Spinal cord (tissue), 10 donors: Measurements from ENCODE around the gene PAPPA2. TPM values are rescaled to one million over a fixed set of nuclear protein-coding genes. Genes with fewer than 3 reads are reported as not detected.
"Not testable (repeated sequence)": the region's sequence is repeated elsewhere in the genome, so short reads cannot be mapped to it uniquely, and the experiment has no call there.

Source experiments
- DNase-seq, 6 donors: peaks; one replicate each; pipeline versions ENCODE4 v3.0.0 to v3.0.0-alpha.2; 2013 to 2015; ENCODE audit warnings: low spot score in 6 of 6, low read depth in 4 of 6
- H3K27ac ChIP-seq: one replicate; pipeline ENCODE4 v1.5.1; 2013; ENCODE audit warnings: low read depth, low read length, control low read depth
- H3K27me3 ChIP-seq: one replicate; pipeline ENCODE4 v1.6.1; 2013; ENCODE audit warnings: low read length; ENCODE audit not compliant: control insufficient read depth, insufficient read depth
- H3K36me3 ChIP-seq: one replicate; pipeline ENCODE4 v1.6.1; 2013; ENCODE audit warnings: low read length; ENCODE audit not compliant: control insufficient read depth, insufficient read depth
- H3K4me1 ChIP-seq: one replicate; pipeline ENCODE4 v1.6.1; 2013; ENCODE audit warnings: low read length; ENCODE audit not compliant: control insufficient read depth, insufficient read depth
- H3K4me3 ChIP-seq: one replicate; pipeline ENCODE4 v1.5.1; 2013; ENCODE audit warnings: low read depth, low read length, control low read depth
- H3K9me3 ChIP-seq: one replicate; pipeline ENCODE4 v1.6.1; 2013; ENCODE audit warnings: low read length; ENCODE audit not compliant: control insufficient read depth, insufficient read depth
- WGBS: methylation state at CpG from one replicate; pipeline ENCODE4 v1.1.5; 2013; ENCODE audit warnings: missing lambda C conversion rate; ENCODE audit not compliant: insufficient coverage; 5-methylcytosine and 5-hydroxymethylcytosine counted together
- polyA plus RNA-seq, 2 donors: library from polyadenylated mRNA; unstranded; fragments of 120-200 nt; gene quantifications; one replicate each; pipeline ENCODE4 v1.2.1, GENCODE V29; 2013; ENCODE audit not compliant: insufficient read length in 2 of 2
- total RNA-seq, 2 donors: library from RNA; depleted of rRNA in 1 of 2; stranded (reverse); fragments of 120-200 nt in 1 of 2; fragments of >200 nt in 1 of 2; gene quantifications; one replicate each; pipeline versions ENCODE4 v1.2.3 to v1.2.4, GENCODE V29; 2013 to 2014
- donor health status: healthy.

PAPPA2 gene
- total and polyA plus RNA-seq, 4 donors: 1.8 to 3.9 (median 3.0) TPM

DNA sequence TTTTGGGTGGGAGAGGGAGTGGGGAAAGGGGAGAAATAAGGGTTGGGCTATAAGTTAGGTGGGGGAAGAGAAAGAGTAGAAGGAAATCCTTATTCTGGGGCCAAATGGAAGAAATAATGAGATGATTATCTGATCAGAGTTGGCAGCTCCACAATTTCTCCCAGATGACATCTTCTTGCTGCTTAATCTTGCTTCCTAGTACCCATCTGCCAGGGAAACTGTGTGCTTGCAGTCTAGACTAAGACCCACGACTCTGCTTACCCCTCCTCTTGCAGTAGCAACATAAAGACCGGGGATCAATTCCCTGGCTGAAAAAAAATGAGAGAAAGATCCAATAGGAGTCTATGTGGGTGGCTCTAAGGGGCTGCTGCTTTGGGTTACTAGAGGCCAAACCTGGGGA is 95.6 kb downstream of the PAPPA2 start:
- H3K27ac ChIP-seq: no peak overlapping the region
- H3K36me3 ChIP-seq: no peaks in the 10 kb centered on the region
- 80% methylated on average over 1 of the region's 2 CpGs for WGBS
- H3K9me3 ChIP-seq: no peaks in the 10 kb centered on the region
- H3K4me1 ChIP-seq: peaks cover 4% of the 10 kb centered on the region
- peak in 2 of 6 donors; percentile 64 for DNase-seq
- H3K4me3 ChIP-seq: no peak overlapping the region
- H3K27me3 ChIP-seq: peaks cover 5% of the 10 kb centered on the region

DNA sequence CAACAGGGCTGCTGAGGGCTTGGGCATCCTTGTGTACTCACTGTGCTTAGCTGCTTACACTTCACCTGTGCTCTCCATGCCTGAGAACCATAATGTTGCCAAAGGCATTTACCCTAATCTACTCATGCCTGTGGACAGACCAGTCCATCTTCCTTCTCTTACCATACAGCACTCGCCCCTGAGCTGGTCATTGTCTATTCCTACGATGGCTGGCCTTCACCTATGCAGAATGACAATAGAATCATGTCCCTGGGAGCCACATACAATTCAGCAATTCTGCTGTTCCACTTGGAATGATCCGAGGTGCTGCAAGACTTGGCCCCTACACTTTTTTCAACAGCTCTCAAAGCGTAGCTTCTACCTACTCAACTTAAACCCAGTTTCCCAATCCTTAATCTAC is 96.5 kb downstream of the PAPPA2 start:
- Histone ChIP-seq H3K27me3 (peaks cover 5% of the 10 kb centered on the region), H3K4me1 (peaks cover 4% of the 10 kb centered on the region), H3K9me3 (no peaks in the 10 kb centered on the region), H3K27ac (no peak overlapping the region), H3K36me3 (no peaks in the 10 kb centered on the region), H3K4me3 (no peak overlapping the region)
- DNase-seq: no peak
- WGBS: 35% methylated on average over 4 of the region's 4 CpGs

DNA sequence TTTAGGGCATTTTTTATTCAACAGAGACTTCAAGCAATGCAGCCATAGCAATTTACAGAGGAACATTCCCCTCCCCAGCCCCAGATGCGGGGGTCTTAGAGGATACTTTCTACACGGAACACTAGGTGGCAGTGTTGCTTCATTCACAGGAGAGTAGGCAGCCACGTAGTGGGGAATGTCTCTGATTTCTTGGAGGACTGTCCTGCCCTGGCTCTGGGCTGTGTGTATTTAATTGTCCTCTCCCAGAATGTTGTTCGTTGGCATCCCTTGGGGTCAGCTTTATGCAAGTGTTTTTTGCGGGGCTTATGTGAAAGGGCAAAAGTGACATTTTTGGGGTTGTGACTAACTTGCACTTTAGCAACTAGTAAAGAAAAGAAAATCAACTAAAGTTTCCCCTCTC is 96.9 kb downstream of the PAPPA2 start:
- peak; percentile 41 to 92 (median 76) for DNase-seq
- 0% methylated on average over 2 of the region's 5 CpGs for WGBS
- peaks cover 5% of the 10 kb centered on the region for H3K27me3 ChIP-seq
- H3K4me3 ChIP-seq: no peak overlapping the region
- no peaks in the 10 kb centered on the region for H3K36me3 ChIP-seq
- H3K9me3 ChIP-seq: no peaks in the 10 kb centered on the region
- H3K27ac ChIP-seq: no peak overlapping the region
- H3K4me1 ChIP-seq: peaks cover 4% of the 10 kb centered on the region

DNA sequence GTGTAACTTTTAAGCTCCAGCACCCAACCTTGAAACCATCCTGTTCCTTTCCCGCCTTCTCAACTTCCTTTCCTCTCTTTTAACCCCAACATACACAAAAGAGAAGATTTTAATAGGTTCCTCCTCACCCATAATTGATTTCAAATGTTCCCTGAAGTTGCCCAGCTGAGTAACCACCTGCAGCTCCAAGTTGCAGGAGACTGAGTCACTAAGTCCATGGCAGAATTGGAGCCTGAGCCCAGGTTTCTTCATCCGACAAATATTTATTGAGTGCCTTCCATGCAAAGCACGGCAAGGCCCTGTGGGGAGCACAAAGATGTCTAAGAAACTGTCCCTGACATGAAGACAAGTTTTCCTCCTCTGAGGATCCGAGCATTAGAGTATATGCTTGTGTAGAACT is 97.7 kb downstream of the PAPPA2 start:
- WGBS: 96% methylated on average over 3 of the region's 4 CpGs
- no peak overlapping the region for H3K4me3 ChIP-seq
- peaks cover 4% of the 10 kb centered on the region for H3K4me1 ChIP-seq
- no peaks in the 10 kb centered on the region for H3K36me3 ChIP-seq
- no peak for DNase-seq
- H3K27ac ChIP-seq: no peak overlapping the region
- peaks cover 5% of the 10 kb centered on the region for H3K27me3 ChIP-seq
- H3K9me3 ChIP-seq: no peaks in the 10 kb centered on the region

DNA sequence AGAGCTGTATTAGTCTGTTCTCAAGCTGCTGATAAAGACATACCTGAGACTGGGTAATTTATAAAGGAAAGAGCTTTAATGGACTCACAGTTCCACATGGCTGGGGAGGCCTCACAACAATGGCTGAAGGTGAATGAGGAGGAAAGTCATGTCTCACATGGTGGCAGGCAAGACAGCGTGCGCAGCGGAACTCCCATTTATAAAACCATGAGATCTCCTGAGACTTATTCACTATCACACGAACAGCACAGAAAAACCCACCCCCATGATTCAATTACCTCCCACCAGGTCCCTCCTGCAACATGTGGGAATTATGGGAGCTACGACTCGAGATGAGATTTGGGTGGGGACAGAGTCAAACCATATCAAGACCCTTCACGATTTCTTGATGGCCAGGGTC is 98.8 kb downstream of the PAPPA2 start:
- H3K9me3 ChIP-seq, DNase-seq, H3K4me3 ChIP-seq, H3K36me3 ChIP-seq, H3K4me1 ChIP-seq, H3K27me3 ChIP-seq, H3K27ac ChIP-seq: not testable (repeated sequence)
- no CpG with 5 or more reads among the region's 7 CpGs for WGBS

DNA sequence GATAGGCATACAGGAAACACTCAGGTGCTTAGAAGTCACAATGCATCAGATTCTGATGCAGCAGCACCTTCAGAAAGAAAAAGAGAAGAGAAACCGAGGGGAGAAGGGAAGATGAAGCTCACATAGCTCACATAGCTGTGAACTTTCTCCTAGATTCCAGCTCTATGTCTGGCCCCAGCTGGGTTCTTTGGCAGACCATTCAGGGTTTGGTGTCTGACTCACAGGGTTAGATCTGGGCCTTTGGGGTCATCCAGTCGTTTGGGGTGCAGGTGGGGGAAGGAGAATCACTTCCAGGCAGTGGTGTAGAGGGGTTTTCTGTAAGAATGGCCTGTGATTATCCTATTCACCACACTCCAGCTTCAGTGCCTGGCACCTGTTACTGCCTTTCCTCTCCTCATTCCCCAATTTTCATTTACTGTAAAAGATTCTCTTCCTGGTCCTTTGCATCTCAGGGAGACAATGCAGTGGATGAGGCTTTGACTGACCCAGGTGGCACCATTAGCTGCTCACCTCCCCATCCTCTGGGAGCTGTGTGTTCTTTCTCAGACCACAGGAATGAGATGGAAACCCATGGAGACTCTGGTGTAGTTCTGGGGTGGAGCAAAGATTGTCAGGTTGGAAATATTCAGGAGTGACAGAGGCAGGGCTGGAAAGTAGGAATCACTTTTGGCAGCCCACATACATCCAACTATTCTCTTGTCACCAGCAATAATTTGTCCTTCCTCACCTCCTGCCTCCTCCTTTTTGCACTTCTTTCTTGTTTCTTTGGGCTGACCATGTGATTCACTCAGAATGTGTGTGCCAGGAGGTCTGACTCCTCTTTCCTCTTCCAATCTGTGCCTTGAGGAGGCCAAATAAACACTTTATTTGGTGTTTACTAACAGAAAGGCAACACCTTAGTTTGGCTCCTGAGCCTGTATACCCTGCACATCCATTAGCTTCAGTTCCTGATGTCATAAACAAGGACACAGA is 103.3 kb downstream of the PAPPA2 start:
- H3K36me3 ChIP-seq: no peaks in the 10 kb centered on the region
- H3K4me1 ChIP-seq: no peaks in the 10 kb centered on the region
- WGBS: 33% methylated on average over 1 of the region's 2 CpGs
- no peaks in the 10 kb centered on the region for H3K9me3 ChIP-seq
- no peaks in the 10 kb centered on the region for H3K27me3 ChIP-seq
- DNase-seq: no peak
- H3K27ac ChIP-seq: no peak overlapping the region
- no peak overlapping the region for H3K4me3 ChIP-seq

DNA sequence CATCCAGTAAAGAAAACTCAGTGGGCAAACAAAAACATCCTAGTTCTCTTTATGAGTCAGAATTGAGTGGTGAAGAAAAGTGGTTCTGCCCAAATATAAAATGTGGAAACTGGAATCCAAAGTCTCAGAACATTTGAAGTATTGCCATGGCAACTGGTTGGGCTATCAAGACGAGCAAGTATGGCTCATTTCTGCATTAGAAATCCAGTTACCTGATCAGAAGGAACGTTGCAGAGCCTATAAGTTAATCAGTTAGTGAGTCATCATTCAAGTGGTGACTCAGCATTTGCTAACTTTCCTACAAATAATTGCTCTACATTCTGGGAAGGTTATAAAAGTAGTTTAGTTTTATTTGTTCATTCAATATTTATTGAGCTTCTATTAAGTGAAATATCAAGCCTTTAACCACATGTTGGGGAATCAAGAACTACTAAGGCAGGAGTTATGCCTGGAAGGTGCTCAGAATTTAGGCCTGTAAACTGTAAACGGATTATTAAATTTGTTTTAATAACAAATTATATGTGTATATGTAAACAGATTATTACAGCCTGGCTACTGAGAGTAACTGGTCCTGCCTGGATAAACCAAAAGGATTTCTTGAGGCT is 104.3 kb downstream of the PAPPA2 start:
- DNase-seq: no peak
- no peaks in the 10 kb centered on the region for H3K4me1 ChIP-seq

DNA sequence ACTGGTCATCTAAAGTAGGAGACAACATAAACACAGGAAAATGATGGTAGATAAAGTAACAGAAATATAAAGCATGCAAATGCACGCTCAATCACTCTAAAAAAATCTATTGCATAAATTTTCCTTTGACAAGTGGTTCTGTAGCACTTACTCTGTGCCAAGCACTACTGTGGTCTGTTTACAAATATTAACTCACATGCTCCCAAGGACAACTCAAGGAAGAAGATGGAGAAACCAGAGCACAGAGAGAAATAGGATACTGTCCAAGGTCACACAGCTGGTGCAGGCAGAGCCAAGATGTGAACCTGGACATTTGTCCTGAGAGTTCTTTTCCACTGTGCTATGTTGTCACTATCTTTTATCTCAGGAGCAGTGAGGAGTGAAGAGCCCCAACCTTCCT is 105.2 kb downstream of the PAPPA2 start:
- Histone ChIP-seq H3K36me3 (no peaks in the 10 kb centered on the region), H3K4me3 (no peak overlapping the region), H3K9me3 (no peaks in the 10 kb centered on the region), H3K27me3 (no peaks in the 10 kb centered on the region), H3K4me1 (no peaks in the 10 kb centered on the region), H3K27ac (no peak overlapping the region)
- no peak for DNase-seq
- WGBS: no CpG with 5 or more reads among the region's 1 CpG

More for the DNA sequence above, 104.3 kb downstream of the PAPPA2 start:
- Histone ChIP-seq H3K4me3 (no peak overlapping the region), H3K27me3 (no peaks in the 10 kb centered on the region), H3K36me3 (no peaks in the 10 kb centered on the region), H3K9me3 (no peaks in the 10 kb centered on the region), H3K27ac (no peak overlapping the region)
- WGBS: 0% methylated on average over 1 of the region's 3 CpGs

DNA sequence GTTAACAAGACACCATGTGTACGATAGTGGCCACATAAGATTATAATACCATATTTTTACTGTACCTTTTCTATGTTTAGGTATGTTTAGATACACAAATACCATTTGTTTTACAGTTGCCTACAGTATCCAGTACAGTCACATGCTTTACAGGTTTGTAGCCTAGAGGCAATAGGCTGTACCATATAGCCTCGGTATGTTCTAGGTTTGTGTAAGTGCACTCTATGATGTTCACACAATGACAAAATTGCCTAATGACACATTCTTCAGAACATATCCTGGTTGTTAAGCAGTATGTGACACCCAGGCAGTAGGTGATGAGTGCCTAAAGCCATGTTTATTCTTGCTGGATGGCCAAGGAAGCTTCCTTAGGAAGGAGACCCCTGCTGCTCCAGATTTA is 111.8 kb downstream of the PAPPA2 start:
- Histone ChIP-seq H3K27ac (no peak overlapping the region), H3K9me3 (no peaks in the 10 kb centered on the region), H3K4me3 (no peak overlapping the region), H3K4me1 (no peaks in the 10 kb centered on the region), H3K36me3 (no peaks in the 10 kb centered on the region), H3K27me3 (no peaks in the 10 kb centered on the region)
- no CpG with 5 or more reads among the region's 2 CpGs for WGBS
- no peak for DNase-seq

DNA sequence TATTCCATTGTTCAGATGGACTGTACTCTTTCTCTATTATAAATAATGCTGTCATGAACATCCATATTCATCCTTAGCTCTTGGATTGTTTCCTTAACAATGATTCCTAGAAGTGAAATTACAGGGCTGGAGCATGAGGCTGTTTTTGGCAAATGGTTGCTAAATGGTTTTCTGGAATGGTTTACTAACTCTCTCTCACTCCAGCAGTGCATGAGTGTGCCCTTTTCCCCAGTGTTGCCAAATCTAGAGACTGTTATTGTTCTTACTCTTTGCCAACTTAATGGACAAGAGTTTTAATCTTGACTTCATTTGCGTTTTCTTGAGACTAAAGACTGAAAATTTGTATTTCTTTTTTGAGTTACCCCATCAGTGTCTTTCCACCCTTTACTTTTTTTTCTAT is 113.0 kb downstream of the PAPPA2 start:
- Histone ChIP-seq H3K36me3 (no peaks in the 10 kb centered on the region), H3K27ac (no peak overlapping the region), H3K9me3 (no peaks in the 10 kb centered on the region), H3K4me1 (no peaks in the 10 kb centered on the region), H3K27me3 (no peaks in the 10 kb centered on the region), H3K4me3 (no peak overlapping the region)
- no peak for DNase-seq
- no CpG with 5 or more reads among the region's 1 CpG for WGBS
